Retinal pigment epithelial cell (primary cell): ENCODE data around the gene CRISPLD2.

Experiments
- DNase-seq: peaks from one replicate; pipeline ENCODE4 v3.0.0-alpha.2; 2010; ENCODE audit warnings: low read depth
- H3K4me3 ChIP-seq: 2 replicates; pipeline ENCODE4 v1.5.1; 2011; ENCODE audit warnings: mild to moderate bottlenecking, low read length, control low read depth, moderate library complexity
- CTCF ChIP-seq: conservative IDR thresholded peaks from 2 replicates; pipeline ENCODE4 v1.5.1; 2011; ENCODE audit warnings: low read depth, low read length, control low read depth, inconsistent platforms

The CRISPLD2 gene

GRCh38 chr16:84899414-84899813, 79.6 kb downstream of the CRISPLD2 start:
- no peak for DNase-seq
- TF ChIP-seq CTCF, result no peak
- H3K4me3 ChIP-seq, result no peak overlapping the region

- no peak for DNase-seq
- TF ChIP-seq CTCF, result no peak
- H3K4me3 ChIP-seq, result no peak overlapping the region
Measured at GRCh38 chr16:84905965-84906460, 86.2 kb downstream of the CRISPLD2 start.

GRCh38 chr16:84907051-84907450, 87.3 kb downstream of the CRISPLD2 start:
- no peak overlapping the region for H3K4me3 ChIP-seq
- DNase-seq, result no peak
- no peak for TF ChIP-seq CTCF

GRCh38 chr16:84907575-84907974, 87.8 kb downstream of the CRISPLD2 start:
- no peak overlapping the region for H3K4me3 ChIP-seq
- no peak for TF ChIP-seq CTCF
- DNase-seq, result no peak

GRCh38 chr16:84909476-84910085, 89.8 kb downstream of the CRISPLD2 start:
- TF ChIP-seq CTCF, result no peak

GRCh38 chr16:84911486-84912216, 91.9 kb downstream of the CRISPLD2 start:
- TF ChIP-seq CTCF, result no peak
- no peak overlapping the region for H3K4me3 ChIP-seq
- DNase-seq, result no peak

More at GRCh38 chr16:84909476-84910085, 89.8 kb downstream of the CRISPLD2 start:
- H3K4me3 ChIP-seq, result no peak overlapping the region
- DNase-seq, result no peak

GRCh38 chr16:84913315-84913714, 93.5 kb downstream of the CRISPLD2 start:
- no peak for DNase-seq
- no peak for TF ChIP-seq CTCF
- no peak overlapping the region for H3K4me3 ChIP-seq
